Right ventricle myocardium superior (tissue), 1 donor: ENCODE data around the gene PACSIN2. TPM values are rescaled to one million over a fixed set of nuclear protein-coding genes. Genes with fewer than 3 reads are reported as not detected.
"Not testable (repeated sequence)": the region's sequence is repeated elsewhere in the genome, so short reads cannot be mapped to it uniquely, and the experiment has no call there.

ENCODE experiments used
- ATAC-seq: fragments of 200-7000 bp; cut with Tn5 transposase; one replicate; pipeline ENCODE4 v1.9.1; 2020; ENCODE audit warnings: mild to moderate bottlenecking; ENCODE audit not compliant: poor library complexity
- DNase-seq: peaks from one replicate; pipeline ENCODE4 v3.0.0-alpha.2; 2020
- intact Hi-C: fragments of 100-400 bp; cut with DNase I; formaldehyde crosslinking; loops from one replicate; pipeline ENCODE4 v1.11.2; 2022
- total RNA-seq: library from RNA; stranded (reverse); fragmentation: NEBNext Ultra II Directional; extraction: Animal tissue kit (Norgen Biotek cat#: 25700); gene quantifications from one replicate; pipeline ENCODE4 v1.2.1, GENCODE V29; 2021
- donor health status: DM: no; HTN: yes; CAD: no; lungs with severe emphysema.

PACSIN2 gene
- total RNA-seq, 1 donor from 2014 or later, result 60.2 TPM

DNA sequence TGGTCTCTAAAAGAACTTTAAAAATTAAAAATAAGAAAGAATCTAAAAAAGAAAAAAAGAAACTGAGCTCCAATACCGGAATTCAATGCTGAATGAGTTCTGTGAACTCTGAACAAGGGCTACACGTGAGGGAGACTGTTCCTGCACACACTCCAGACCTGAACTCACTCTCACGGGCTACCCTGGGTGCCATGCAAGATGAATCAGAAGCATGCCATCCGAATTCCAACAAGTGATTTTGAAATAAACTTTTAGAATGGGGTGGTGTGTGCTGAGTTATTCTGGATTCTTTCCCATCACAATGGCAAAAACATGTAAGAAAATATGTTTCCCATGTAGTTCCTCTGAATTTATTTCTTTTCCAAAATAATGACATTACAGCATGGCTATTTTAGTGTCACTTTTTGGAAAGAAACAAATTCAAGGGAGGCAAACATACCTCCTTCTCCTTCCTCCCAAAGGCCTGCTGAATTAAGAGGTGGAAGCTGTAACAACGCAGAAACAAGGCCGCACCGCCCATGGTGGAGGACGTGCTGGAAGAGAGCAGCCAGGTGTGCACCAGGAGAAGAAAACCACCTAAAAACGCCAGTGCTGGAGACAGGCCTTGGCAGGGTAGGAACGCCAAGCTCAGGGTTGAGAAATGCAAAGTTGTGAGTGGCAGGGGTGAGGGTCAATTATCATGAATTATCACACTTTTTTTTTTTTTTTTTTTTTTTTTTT lies 94.7 kb downstream of the PACSIN2 start:
- ATAC-seq (no peak), DNase-seq (no peak)
- intact Hi-C loops, result no loop called here

- intact Hi-C loops, result no loop called here
- DNase-seq, result no peak
- no peak for ATAC-seq
These were observed 95.8 kb downstream of the PACSIN2 start for GRCh38 chr22:42919199-42919598.

DNA sequence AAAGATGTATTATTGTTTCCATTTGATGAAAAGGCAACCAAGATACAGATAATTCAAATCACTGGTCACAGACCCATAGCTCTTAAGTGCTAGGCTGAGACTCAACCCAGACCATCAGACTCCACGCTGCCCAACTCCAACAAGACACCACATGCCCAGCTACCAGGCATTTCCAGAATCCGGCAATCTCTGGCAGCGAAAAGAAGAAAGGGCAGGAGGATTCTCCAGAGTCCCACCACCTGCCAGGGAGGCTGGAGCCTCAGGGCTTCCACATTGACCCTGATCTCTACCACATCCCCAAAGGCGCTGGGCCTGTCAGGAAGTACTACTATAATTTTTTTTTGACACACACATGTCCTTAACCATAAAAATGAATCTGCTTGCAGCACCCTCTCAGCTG lies 96.4 kb downstream of the PACSIN2 start:
- no peak for DNase-seq
- intact Hi-C loops, result no loop called here

GRCh38 chr22:42917358-42917757 lies 97.6 kb downstream of the PACSIN2 start:
- ATAC-seq, DNase-seq, intact Hi-C loops: not testable (repeated sequence)

More for the DNA sequence above, 96.4 kb downstream of the PACSIN2 start:
- ATAC-seq, result no peak

- intact Hi-C loops, result no loop called here
- DNase-seq (no peak), ATAC-seq (no peak)
These were observed 98.8 kb downstream of the PACSIN2 start for GRCh38 chr22:42915980-42916765.

GRCh38 chr22:42914511-42915076 lies 100.4 kb downstream of the PACSIN2 start:
- DNase-seq (no peak), ATAC-seq (no peak)
- intact Hi-C loops, result no loop called here

GRCh38 chr22:42913874-42914510 lies 101.0 kb downstream of the PACSIN2 start:
- ATAC-seq (no peak), DNase-seq (no peak)
- intact Hi-C loops, result no loop called here

DNA sequence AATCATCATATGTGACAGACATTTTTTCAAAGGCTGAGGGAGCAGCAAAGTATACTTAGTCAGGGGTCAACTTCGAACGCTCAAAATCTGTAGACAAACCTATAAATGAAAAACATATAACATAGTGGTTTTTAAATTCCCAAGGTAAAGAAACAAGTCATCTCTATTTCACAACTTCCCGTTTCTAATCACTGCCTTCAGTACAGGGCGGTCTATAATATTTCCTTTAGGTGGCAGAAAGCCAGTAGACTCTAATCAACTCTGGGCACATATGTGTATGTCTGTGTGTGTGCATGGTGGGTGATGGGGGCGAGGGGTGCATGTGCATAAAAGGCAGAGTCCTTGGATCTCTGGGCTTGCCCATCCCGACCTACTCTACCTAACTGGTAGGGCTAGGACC lies 102.9 kb downstream of the PACSIN2 start:
- ATAC-seq, result no peak
- peak; percentile 10 for DNase-seq
- intact Hi-C loops, result no loop called here

GRCh38 chr22:42910221-42910942 lies 104.6 kb downstream of the PACSIN2 start:
- DNase-seq (peak; percentile 57), ATAC-seq (peak; percentile 40)
- intact Hi-C loops, result no loop called here

DNA sequence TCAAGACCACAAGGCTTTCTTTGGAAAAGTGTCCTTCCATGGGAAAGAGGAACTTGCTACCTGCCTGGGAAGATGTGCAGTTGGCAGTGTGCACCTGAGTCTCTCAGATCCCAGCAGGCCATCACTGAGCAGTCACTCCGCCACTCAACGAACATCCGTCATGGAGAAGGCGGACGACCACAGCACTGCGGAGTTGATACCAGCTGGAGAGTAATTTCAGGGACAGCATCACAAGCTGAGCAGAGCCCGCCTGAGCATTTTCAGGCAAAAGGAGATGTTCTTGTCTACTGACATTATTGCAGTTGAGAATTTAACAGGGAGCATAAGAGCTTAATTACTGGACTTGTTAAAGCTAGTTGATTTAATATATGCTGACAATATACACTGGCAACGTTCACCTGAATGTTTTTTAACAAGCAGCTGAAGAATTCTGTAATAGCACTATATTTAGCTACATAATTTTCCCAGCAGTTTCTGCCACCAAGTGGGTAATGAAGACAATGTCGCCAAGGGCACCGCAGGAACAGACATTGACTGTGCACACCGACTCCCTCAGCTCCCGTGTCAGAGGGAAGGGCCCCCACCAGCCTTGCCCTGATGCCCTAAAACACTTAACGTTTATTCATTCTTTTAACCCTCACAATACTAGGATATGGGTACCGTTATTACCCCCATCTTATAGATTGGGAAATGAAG lies 105.4 kb downstream of the PACSIN2 start:
- intact Hi-C loops, result no loop called here
- ATAC-seq, result peak; percentile 8
- DNase-seq, result peak; percentile 37

DNA sequence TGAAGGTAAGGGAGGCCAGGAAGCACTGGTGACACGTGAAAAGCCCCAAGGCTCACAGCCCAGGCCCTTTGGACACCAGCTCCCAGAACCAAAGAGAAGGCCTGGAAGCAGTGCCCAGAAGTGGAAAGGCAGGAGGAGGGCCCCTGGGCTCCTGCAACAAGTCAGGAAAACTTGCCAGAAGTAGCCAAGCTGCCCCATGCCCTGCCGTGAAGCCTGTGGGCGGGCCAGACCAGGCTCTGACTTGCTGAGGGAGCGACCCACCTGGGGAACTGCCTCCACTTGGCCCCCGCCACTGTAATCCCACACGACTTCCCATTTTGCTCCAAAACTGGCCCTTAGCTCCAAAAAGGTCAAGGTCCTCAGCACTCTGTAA lies 106.6 kb downstream of the PACSIN2 start:
- no peak for DNase-seq
- intact Hi-C loops, result no loop called here
- ATAC-seq, result no peak

DNA sequence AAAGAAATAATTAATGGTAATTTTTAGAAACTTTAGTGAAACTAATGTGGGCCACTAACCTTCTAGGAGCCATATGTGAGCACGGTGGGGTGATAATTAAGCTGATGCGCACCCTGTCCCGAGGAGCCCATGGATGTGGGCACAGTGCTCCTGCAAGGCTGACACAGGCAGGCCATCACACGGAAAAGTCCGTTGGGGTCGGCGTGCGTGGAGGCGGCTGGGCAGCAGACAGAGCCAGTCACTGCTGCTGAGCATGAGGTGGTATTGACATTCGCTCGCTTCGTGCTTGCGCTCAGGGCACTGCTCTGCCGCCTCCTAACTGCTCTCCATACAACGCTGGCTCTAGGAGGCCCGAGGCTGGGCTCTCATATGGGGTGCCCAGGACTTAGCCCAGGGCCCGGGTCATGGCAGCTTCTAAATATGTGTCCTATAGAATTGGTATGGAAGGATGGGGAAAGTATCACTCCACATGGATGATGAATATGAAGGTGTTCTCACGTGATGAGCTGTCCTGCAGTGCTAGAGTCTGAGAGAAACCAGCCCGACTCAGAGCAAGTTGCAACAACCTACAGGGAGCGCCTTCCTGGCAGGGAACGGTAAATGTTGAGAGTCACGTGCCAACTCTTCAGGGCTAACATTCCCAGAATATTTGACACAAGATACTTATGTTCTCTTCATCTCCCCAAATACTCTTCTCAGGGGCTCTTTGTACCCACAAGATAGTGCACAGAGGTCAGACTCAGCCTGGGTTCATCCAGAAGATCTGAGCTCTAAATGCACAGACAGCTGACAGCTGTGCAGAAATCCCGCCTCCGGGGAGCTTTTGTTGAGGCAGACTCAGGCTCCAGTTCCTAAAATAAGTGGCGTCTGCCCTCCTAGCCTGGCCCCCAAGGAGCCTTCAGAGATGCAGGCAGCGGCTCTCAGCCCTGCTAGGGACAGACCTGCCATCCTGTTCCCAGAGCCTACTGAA lies 107.3 kb downstream of the PACSIN2 start:
- intact Hi-C loops, result no loop called here
- ATAC-seq (peak; percentile 3), DNase-seq (no peak)

DNA sequence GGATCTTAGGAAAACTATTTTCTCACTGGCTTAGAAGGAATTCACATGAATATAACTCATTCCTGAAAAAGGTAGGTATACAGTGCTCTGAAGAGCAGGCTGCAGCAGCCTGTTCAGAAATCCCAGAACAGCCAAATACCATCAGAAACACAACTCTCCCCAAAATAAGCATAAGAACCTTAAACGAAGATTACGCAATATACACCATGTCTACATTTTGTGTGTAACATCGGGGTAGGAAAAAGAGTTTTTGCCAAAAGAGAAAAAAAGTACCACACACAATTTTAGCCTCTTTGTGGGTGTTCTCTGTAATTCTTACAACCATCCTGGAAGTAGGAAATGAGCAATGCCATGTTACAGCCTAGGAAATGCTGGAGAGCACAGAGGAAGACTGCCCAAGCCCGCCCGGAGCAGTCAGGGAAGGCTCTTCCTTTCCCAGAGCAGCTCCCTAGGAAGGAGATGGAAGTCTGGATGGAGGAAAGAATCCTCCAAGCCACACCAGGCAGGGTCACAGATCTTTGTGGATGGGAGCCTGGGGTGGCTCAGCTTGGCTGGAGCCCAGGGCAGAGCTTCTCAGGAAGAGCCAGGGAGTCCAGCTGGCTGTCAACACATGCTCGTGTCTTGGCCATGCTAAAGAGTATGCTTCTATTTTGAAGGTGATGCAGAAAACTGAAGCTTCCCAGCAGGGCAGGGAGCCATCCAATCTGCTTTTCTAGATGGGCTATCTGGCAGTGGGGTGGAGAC lies 108.2 kb downstream of the PACSIN2 start:
- intact Hi-C loops, result no loop called here
- ATAC-seq, result peak; percentile 74
- DNase-seq, result peak; percentile 89

- intact Hi-C loops, result no loop called here
- DNase-seq (peak; percentile 79), ATAC-seq (peak; percentile 43)
These were observed 109.2 kb downstream of the PACSIN2 start for GRCh38 chr22:42905702-42906183.

DNA sequence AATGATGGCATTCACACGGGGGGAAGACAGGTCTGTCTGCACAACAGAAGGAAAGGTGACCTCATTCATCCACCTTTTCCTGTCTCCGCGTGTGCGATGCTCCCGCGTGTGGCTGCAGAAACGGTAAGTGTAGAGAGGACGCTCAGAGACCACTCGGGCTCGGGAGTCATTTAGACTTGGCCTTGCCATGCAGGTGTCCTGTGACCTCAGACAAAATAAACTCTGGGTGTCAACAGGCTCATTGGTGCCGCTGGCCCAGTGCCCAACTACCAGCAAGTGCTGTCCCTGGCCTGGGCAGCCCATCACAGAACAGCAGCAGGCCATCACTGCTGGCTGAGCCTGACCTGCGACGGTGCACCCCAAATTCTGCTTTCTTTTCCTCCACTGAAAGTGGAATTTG lies 109.7 kb downstream of the PACSIN2 start:
- no peak for ATAC-seq
- peak; percentile 71 for DNase-seq

DNA sequence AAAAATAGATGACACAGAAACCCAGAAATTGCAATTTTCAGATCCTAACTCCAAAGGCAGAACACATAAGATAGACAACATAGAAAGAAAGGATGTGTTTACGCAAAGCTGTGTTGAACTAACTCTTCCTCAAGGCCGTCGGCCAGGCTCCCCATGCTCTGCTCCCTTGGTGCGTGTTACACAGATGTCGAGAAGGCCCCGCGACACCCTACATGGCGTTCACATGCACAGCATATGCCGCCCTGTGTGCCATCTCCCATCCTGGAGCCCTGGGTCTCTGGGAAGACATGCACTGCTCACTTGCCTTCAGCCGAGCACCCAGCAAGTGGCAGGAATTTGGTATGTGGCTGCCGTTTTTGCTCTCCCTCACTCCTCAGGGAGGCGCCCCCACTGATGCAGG lies 110.9 kb downstream of the PACSIN2 start:
- no peak for ATAC-seq
- intact Hi-C loops, result no loop called here
- no peak for DNase-seq

More for the DNA sequence above, 109.7 kb downstream of the PACSIN2 start:
- intact Hi-C loops, result no loop called here
